ENCODE data around the gene RERE. TPM values are rescaled to one million over a fixed set of nuclear protein-coding genes. Genes with fewer than 3 reads are reported as not detected.

The RERE gene
- total and polyA plus RNA-seq, 12 donors = 46.5 to 163 (median 139) TPM

- ATAC-seq (no peak), DNase-seq (no peak)
- Histone ChIP-seq H3K4me1 (peaks cover 16 to 86% (median 77%) of the 10 kb centered on the region in 9 donors), H3K9me3 (no peaks in the 10 kb centered on the region), H3K36me3 (peaks cover 0 to 64% (median 0%) of the 10 kb centered on the region in 9 donors), H3K27ac (peak overlapping the region; percentile 95 to 99 (median 98)), H3K4me3 (peak overlapping the region; percentile 16 to 88 (median 83)), H3K27me3 (no peaks in the 10 kb centered on the region)
- intact Hi-C loops (cut with DNase I) = loop anchor here in 7 of 10 donors (5.0 to 10.0 kb wide), 6 partner anchors 48 to 284 kb away; no protein-coding TSS in a partner anchor
- TF ChIP-seq, protein P1, sequence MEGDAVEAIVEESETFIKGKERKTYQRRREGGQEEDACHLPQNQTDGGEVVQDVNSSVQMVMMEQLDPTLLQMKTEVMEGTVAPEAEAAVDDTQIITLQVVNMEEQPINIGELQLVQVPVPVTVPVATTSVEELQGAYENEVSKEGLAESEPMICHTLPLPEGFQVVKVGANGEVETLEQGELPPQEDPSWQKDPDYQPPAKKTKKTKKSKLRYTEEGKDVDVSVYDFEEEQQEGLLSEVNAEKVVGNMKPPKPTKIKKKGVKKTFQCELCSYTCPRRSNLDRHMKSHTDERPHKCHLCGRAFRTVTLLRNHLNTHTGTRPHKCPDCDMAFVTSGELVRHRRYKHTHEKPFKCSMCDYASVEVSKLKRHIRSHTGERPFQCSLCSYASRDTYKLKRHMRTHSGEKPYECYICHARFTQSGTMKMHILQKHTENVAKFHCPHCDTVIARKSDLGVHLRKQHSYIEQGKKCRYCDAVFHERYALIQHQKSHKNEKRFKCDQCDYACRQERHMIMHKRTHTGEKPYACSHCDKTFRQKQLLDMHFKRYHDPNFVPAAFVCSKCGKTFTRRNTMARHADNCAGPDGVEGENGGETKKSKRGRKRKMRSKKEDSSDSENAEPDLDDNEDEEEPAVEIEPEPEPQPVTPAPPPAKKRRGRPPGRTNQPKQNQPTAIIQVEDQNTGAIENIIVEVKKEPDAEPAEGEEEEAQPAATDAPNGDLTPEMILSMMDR (IDR thresholded peaks at IDR 0.05) = no peak
Observed at GRCh38 chr1:8420318-8420717, 397.1 kb downstream of the RERE start.

DNA sequence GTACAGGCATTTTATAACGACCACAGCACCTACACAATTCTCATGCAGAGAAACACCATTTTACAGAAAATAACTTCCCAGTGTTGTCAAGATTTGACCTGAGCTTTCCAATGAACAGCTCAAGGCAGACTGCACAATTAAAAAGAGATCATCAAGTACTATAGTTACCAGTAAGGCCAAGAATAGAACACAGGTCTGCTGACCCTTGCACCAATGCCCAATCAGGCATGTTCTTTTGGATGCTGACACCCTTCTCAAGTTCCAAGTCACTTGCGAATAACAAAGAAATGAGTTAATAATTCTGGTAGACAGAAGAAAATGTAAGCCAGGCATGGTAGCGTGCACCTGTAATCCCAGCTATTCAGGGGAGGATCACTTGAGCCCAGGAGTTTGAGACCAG lies 397.6 kb downstream of the RERE start:
- Histone ChIP-seq H3K9me3 (no peaks in the 10 kb centered on the region), H3K4me3 (peak overlapping the region in 9 of 10 donors; percentile 67 to 88 (median 83)), H3K36me3 (peaks cover 0 to 67% (median 0%) of the 10 kb centered on the region in 9 donors), H3K4me1 (peaks cover 16 to 86% (median 77%) of the 10 kb centered on the region in 9 donors), H3K27me3 (no peaks in the 10 kb centered on the region), H3K27ac (peak overlapping the region; percentile 95 to 99 (median 98))
- peak in 2 of 8 donors; percentile 32 to 52 for ATAC-seq
- WGBS, 2 donors = 47 to 56% methylated on average over 3 of the region's 3 CpGs
- TF ChIP-seq, protein P1 (IDR thresholded peaks at IDR 0.05) = no peak
- no peak for DNase-seq
- intact Hi-C loops (cut with DNase I) = loop anchor here in 8 of 10 donors (5.0 to 10.0 kb wide), 7 partner anchors 48 to 285 kb away; no protein-coding TSS in a partner anchor

- WGBS, 2 donors = 38 to 46% methylated on average over 6 of the region's 6 CpGs
- Histone ChIP-seq H3K36me3 (peaks cover 0 to 73% (median 0%) of the 10 kb centered on the region in 9 donors), H3K4me3 (peak overlapping the region in 9 of 10 donors; percentile 10 to 88 (median 83)), H3K4me1 (peaks cover 12 to 86% (median 75%) of the 10 kb centered on the region in 9 donors), H3K9me3 (no peaks in the 10 kb centered on the region), H3K27ac (peak overlapping the region; percentile 95 to 99 (median 98)), H3K27me3 (no peaks in the 10 kb centered on the region)
- DNase-seq (no peak), ATAC-seq (no peak)
- TF ChIP-seq, protein P1 (IDR thresholded peaks at IDR 0.05) = no peak
- intact Hi-C loops (cut with DNase I) = loop anchor here in 1 of 10 donors (10.0 kb wide), 1 partner anchor 64 kb away; no protein-coding TSS in a partner anchor
Observed at GRCh38 chr1:8419172-8419571, 398.3 kb downstream of the RERE start.

DNA sequence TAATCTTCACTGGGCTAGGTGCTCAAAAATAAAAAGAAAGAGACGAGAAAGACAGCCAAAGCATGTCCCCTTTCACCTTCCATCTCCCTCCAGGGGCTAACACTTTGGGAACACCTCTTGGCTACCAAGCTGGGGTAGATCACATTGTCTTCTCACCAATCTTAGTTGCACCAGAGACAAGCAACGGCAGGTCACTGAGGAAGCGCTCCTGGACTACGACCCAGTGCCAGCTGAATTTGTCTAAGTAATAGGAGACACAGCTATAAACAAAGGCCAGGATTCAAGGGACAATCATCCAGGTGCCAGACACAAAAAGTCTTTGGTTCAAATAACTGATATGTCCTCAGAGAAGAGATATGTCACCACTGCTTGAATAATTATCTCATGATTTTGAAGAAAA lies 399.1 kb downstream of the RERE start:
- peak overlapping the region in 8 of 10 donors; percentile 20 to 99 (median 98) for H3K27ac ChIP-seq
- ATAC-seq (no peak), DNase-seq (no peak)
- no peak overlapping the region for H3K4me3 ChIP-seq
- H3K9me3 ChIP-seq = no peaks in the 10 kb centered on the region
- H3K36me3 ChIP-seq = peaks cover 0 to 81% (median 0%) of the 10 kb centered on the region in 9 donors
- peaks cover 11 to 93% (median 77%) of the 10 kb centered on the region in 9 donors for H3K4me1 ChIP-seq
- intact Hi-C loops (cut with DNase I) = loop anchor here in 1 of 10 donors (10.0 kb wide), 1 partner anchor 64 kb away; no protein-coding TSS in a partner anchor
- H3K27me3 ChIP-seq = no peaks in the 10 kb centered on the region
- WGBS, 2 donors = 66 to 71% methylated on average over 4 of the region's 4 CpGs
- TF ChIP-seq, protein P1 (IDR thresholded peaks at IDR 0.05) = no peak
